DOHH2 (cell line): ENCODE results near the gene GGT6.
A peak's percentile ranks its signal among the peaks of the same experiment; 100 is the strongest.

Source experiments
- H3F3A ChIP-seq: fragments of 200-600 bp; sonication (generic), shearing (Covaris generic); 2 replicates; pipeline ENCODE4 v1.6.0; 2016; ENCODE audit warnings: antibody characterized with exemption, mild to moderate bottlenecking; ENCODE audit not compliant: control insufficient read depth, insufficient read depth
- H3K27ac ChIP-seq: fragments of 200-600 bp; sonication (generic); 2 replicates; pipeline ENCODE4 v1.5.1; 2014; ENCODE audit warnings: low read depth, mild to moderate bottlenecking, low read length, moderate library complexity
- H3K27me3 ChIP-seq: fragments of 200-600 bp; sonication (generic); 2 replicates; pipeline ENCODE4 v1.6.1; 2014; ENCODE audit warnings: mild to moderate bottlenecking, low read length, mixed read lengths; ENCODE audit not compliant: control insufficient read depth
- H3K36me3 ChIP-seq: fragments of 200-600 bp; sonication (generic); 2 replicates; pipeline ENCODE4 v1.6.1; 2014; ENCODE audit warnings: mild to moderate bottlenecking, low read length, moderate library complexity, mixed read lengths; ENCODE audit not compliant: control insufficient read depth
- H3K4me1 ChIP-seq: fragments of 200-600 bp; sonication (generic); 2 replicates; pipeline ENCODE4 v1.6.1; 2014; ENCODE audit warnings: mild to moderate bottlenecking, low read length, mixed read lengths; ENCODE audit not compliant: control insufficient read depth
- H3K4me2 ChIP-seq: fragments of 200-600 bp; sonication (generic); 2 replicates; pipeline ENCODE4 v1.6.0; 2014; ENCODE audit warnings: mild to moderate bottlenecking, low read length, moderate library complexity
- H3K4me3 ChIP-seq: fragments of 200-600 bp; sonication (generic); 2 replicates; pipeline ENCODE4 v1.5.1; 2014; ENCODE audit warnings: mild to moderate bottlenecking, low read length, mixed read lengths
- H3K79me2 ChIP-seq: fragments of 200-600 bp; sonication (generic); 2 replicates; pipeline ENCODE4 v1.6.1; 2014; ENCODE audit warnings: mild to moderate bottlenecking, low read length, mixed read lengths; ENCODE audit not compliant: control insufficient read depth
- H3K9me2 ChIP-seq: fragments of 200-600 bp; sonication (generic); replicated peaks from 2 replicates; pipeline ENCODE4 v1.6.1; 2014; ENCODE audit warnings: mild to moderate bottlenecking, low read length, mixed read lengths; ENCODE audit not compliant: control insufficient read depth
- H3K9me3 ChIP-seq: fragments of 200-600 bp; sonication (generic); 2 replicates; pipeline ENCODE4 v1.6.1; 2014; ENCODE audit warnings: antibody characterized with exemption, low read length, mixed read lengths; ENCODE audit not compliant: control insufficient read depth, insufficient read depth
- H4K20me1 ChIP-seq: fragments of 200-600 bp; sonication (generic); 2 replicates; pipeline ENCODE4 v1.6.0; 2014; ENCODE audit warnings: low read depth, mild to moderate bottlenecking, antibody characterized with exemption, low read length, moderate library complexity; ENCODE audit not compliant: control insufficient read depth, insufficient read depth
- CTCF ChIP-seq: fragments of 200-600 bp; sonication (generic); IDR thresholded peaks from one replicate; pipeline ENCODE4 v1.5.1; 2014; ENCODE audit warnings: antibody characterized with exemption, mild to moderate bottlenecking, low read depth, low read length; ENCODE audit not compliant: poor library complexity, severe bottlenecking
- EZH2phosphoT487 ChIP-seq: fragments of 200-600 bp; sonication (generic); IDR thresholded peaks from 2 replicates; pipeline ENCODE4 v1.6.1; 2017; ENCODE audit warnings: borderline replicate concordance, mild to moderate bottlenecking, antibody characterized with exemption, low read length, moderate library complexity, mixed read lengths

The GGT6 gene

GRCh38 chr17:4540224-4540651, 20.1 kb downstream of the GGT6 start:
- Histone ChIP-seq H3F3A (peaks cover 12% of the 10 kb centered on the region), H3K4me1 (no peaks in the 10 kb centered on the region), H3K9me3 (no peaks in the 10 kb centered on the region), H4K20me1 (no peaks in the 10 kb centered on the region), H3K79me2 (no peaks in the 10 kb centered on the region), H3K9me2 (no peaks in the 10 kb centered on the region), H3K27ac (no peak overlapping the region), H3K4me2 (no peak overlapping the region), H3K4me3 (no peak overlapping the region), H3K36me3 (peaks cover 75% of the 10 kb centered on the region), H3K27me3 (no peaks in the 10 kb centered on the region)
- TF ChIP-seq EZH2phosphoT487 (no peak), CTCF (peak; percentile 37)

- H3K27me3 ChIP-seq = no peaks in the 10 kb centered on the region
- no peak overlapping the region for H3K4me2 ChIP-seq
- no peaks in the 10 kb centered on the region for H3K9me2 ChIP-seq
- no peaks in the 10 kb centered on the region for H3K4me1 ChIP-seq
- peaks cover 12% of the 10 kb centered on the region for H3F3A ChIP-seq
- no peaks in the 10 kb centered on the region for H4K20me1 ChIP-seq
- H3K36me3 ChIP-seq = peaks cover 72% of the 10 kb centered on the region
- H3K79me2 ChIP-seq = no peaks in the 10 kb centered on the region
- H3K9me3 ChIP-seq = no peaks in the 10 kb centered on the region
- no peak overlapping the region for H3K4me3 ChIP-seq
- TF ChIP-seq CTCF (no peak), EZH2phosphoT487 (no peak)
- H3K27ac ChIP-seq = no peak overlapping the region
Measured at GRCh38 chr17:4539576-4540223, 20.7 kb downstream of the GGT6 start.

GRCh38 chr17:4539025-4539424, 21.4 kb downstream of the GGT6 start:
- TF ChIP-seq EZH2phosphoT487 = no peak
- Histone ChIP-seq H3K79me2 (no peaks in the 10 kb centered on the region), H4K20me1 (no peaks in the 10 kb centered on the region), H3K4me2 (no peak overlapping the region), H3K9me3 (no peaks in the 10 kb centered on the region), H3K27ac (no peak overlapping the region), H3K4me1 (no peaks in the 10 kb centered on the region), H3K27me3 (no peaks in the 10 kb centered on the region), H3K9me2 (no peaks in the 10 kb centered on the region), H3F3A (peaks cover 12% of the 10 kb centered on the region), H3K4me3 (no peak overlapping the region), H3K36me3 (peaks cover 68% of the 10 kb centered on the region)

GRCh38 chr17:4538236-4539002, 22.0 kb downstream of the GGT6 start:
- H3K9me2 ChIP-seq = no peaks in the 10 kb centered on the region
- no peaks in the 10 kb centered on the region for H3K79me2 ChIP-seq
- H3K4me2 ChIP-seq = no peak overlapping the region
- no peak overlapping the region for H3K27ac ChIP-seq
- H3K4me3 ChIP-seq = no peak overlapping the region
- H4K20me1 ChIP-seq = no peaks in the 10 kb centered on the region
- H3K4me1 ChIP-seq = no peaks in the 10 kb centered on the region
- no peaks in the 10 kb centered on the region for H3K9me3 ChIP-seq
- TF ChIP-seq CTCF (no peak), EZH2phosphoT487 (no peak)
- no peaks in the 10 kb centered on the region for H3K27me3 ChIP-seq
- peaks cover 12% of the 10 kb centered on the region for H3F3A ChIP-seq
- peaks cover 62% of the 10 kb centered on the region for H3K36me3 ChIP-seq
